SJCRH30 (cell line): ENCODE results near the gene MED19. TPM values are rescaled to one million over a fixed set of nuclear protein-coding genes. Genes with fewer than 3 reads are reported as not detected.
A peak's percentile ranks its signal among the peaks of the same experiment; 100 is the strongest.

ENCODE experiments used
- DNase-seq, 2 experiments: peaks; one replicate each; pipeline ENCODE4 v3.0.0-alpha.2; 2015 to 2020
- H3K27ac ChIP-seq: fragments of 250-450 bp; sonication (Bioruptor Pico); 2 replicates; pipeline ENCODE4 v1.5.1; 2020; ENCODE audit warnings: mild to moderate bottlenecking, moderate library complexity
- H3K27me3 ChIP-seq: fragments of 250-450 bp; sonication (Bioruptor Pico); 2 replicates; pipeline ENCODE4 v1.5.1; 2020; ENCODE audit warnings: mild to moderate bottlenecking, moderate library complexity
- H3K36me3 ChIP-seq: fragments of 250-450 bp; sonication (Bioruptor Pico); 2 replicates; pipeline ENCODE4 v1.5.1; 2020; ENCODE audit warnings: mild to moderate bottlenecking, moderate library complexity
- H3K4me1 ChIP-seq: fragments of 250-450 bp; sonication (Bioruptor Pico); 2 replicates; pipeline ENCODE4 v1.5.1; 2020; ENCODE audit warnings: mild to moderate bottlenecking, moderate library complexity
- H3K4me3 ChIP-seq: fragments of 250-450 bp; sonication (Bioruptor Pico); 2 replicates; pipeline ENCODE4 v1.5.1; 2020; ENCODE audit warnings: mild to moderate bottlenecking, moderate library complexity
- H3K9me3 ChIP-seq: fragments of 250-450 bp; sonication (Bioruptor Pico); replicated peaks from 2 replicates; pipeline ENCODE4 v1.5.1; 2020; ENCODE audit warnings: mild to moderate bottlenecking, moderate library complexity
- total RNA-seq: library from RNA; depleted of rRNA; stranded (reverse); fragments of >200 nt; shearing (Covaris generic); gene quantifications from 2 replicates; pipeline ENCODE4 v1.2.3, GENCODE V29; 2014

MED19 gene
- total RNA-seq, 1 experiment from 2014 or later = 28.6 TPM

DNA sequence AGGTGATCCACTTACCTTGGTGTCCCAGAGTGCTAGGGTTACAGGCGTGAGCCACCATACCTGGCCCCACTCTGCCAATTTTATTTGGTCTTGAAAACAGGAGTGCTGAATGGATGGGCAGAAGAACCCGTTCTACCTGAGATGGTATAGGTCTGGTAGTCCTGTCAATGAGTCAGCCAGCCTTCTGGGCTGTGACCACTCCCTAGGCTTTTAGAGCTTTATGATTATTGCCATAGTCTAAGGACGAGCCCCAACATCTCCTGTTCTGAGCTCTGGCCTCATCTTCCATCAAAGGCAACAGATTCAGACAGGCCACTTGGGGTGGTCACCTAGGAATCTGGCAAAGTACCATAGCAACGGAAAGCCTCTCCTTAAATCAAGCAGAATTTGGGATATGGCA lies 32.6 kb downstream of the MED19 start:
- Histone ChIP-seq H3K27ac (no peak overlapping the region), H3K4me3 (no peak overlapping the region), H3K9me3 (no peaks in the 10 kb centered on the region), H3K36me3 (peaks cover 51% of the 10 kb centered on the region), H3K27me3 (no peaks in the 10 kb centered on the region), H3K4me1 (no peaks in the 10 kb centered on the region)
- DNase-seq = no peak

- no peak overlapping the region for H3K27ac ChIP-seq
- H3K27me3 ChIP-seq = no peaks in the 10 kb centered on the region
- no peaks in the 10 kb centered on the region for H3K9me3 ChIP-seq
- no peak overlapping the region for H3K4me3 ChIP-seq
- H3K4me1 ChIP-seq = no peaks in the 10 kb centered on the region
- DNase-seq = no peak
- H3K36me3 ChIP-seq = peaks cover 47% of the 10 kb centered on the region
Observed at GRCh38 chr11:57675176-57675941, 36.7 kb downstream of the MED19 start.

DNA sequence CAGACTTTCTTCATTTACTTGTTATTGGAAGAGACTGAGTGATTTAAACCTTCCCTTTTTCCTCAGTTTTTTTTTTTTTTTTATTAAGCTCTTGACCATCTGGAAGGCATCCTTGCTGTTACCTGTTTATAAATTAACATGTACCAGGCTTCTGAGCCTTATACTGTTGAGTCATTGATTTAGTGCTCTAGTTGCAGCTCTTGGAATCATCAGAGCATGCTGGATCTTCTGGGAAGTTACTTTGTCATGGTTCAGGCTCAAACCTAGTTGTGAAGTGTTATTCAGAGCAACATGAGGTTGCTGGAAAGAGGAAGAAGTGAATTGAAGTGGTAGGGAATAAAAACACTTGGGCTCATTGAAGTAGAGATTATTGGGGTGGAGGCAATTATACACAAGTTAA lies 37.8 kb downstream of the MED19 start:
- H3K4me1 ChIP-seq = peaks cover 2% of the 10 kb centered on the region; the same call in 1 of the 2 replicates
- H3K36me3 ChIP-seq = peaks cover 44% of the 10 kb centered on the region
- no peaks in the 10 kb centered on the region for H3K27me3 ChIP-seq
- H3K9me3 ChIP-seq = no peaks in the 10 kb centered on the region
- DNase-seq = no peak
- no peak overlapping the region for H3K4me3 ChIP-seq
- H3K27ac ChIP-seq = no peak overlapping the region

- Histone ChIP-seq H3K9me3 (no peaks in the 10 kb centered on the region), H3K27ac (peak overlapping the region; percentile 99), H3K36me3 (peaks cover 14% of the 10 kb centered on the region), H3K4me1 (peaks cover 5% of the 10 kb centered on the region; the same call in 1 of the 2 replicates), H3K27me3 (no peaks in the 10 kb centered on the region), H3K4me3 (peak overlapping the region; percentile 80)
- no peak for DNase-seq
Observed at GRCh38 chr11:57668434-57668782, 43.6 kb downstream of the MED19 start.

GRCh38 chr11:57667736-57668433 lies 44.1 kb downstream of the MED19 start, which contains the start of gene ZDHHC5:
ZDHHC5 (plus strand) TSS chr11:57668114; CDS start chr11:57673091, 4,977 bp downstream.
- peak within 1 kb of the TSS; percentile 99 for H3K27ac ChIP-seq
- peak; percentile 98 to 99 for DNase-seq
- H3K27me3 ChIP-seq = no peaks in the 10 kb centered on the region
- H3K4me1 ChIP-seq = peaks cover 5% of the 10 kb centered on the region; the same call in 1 of the 2 replicates
- H3K36me3 ChIP-seq = peaks cover 9% of the 10 kb centered on the region
- peak within 1 kb of the TSS; percentile 80 for H3K4me3 ChIP-seq
- no peaks in the 10 kb centered on the region for H3K9me3 ChIP-seq

GRCh38 chr11:57667117-57667735 lies 44.8 kb downstream of the MED19 start:
- Histone ChIP-seq H3K27ac (peak overlapping the region; percentile 99), H3K27me3 (no peaks in the 10 kb centered on the region), H3K9me3 (no peaks in the 10 kb centered on the region), H3K4me1 (peaks cover 5% of the 10 kb centered on the region; the same call in 1 of the 2 replicates), H3K4me3 (peak overlapping the region; percentile 80), H3K36me3 (peaks cover 9% of the 10 kb centered on the region)
- peak; percentile 99 for DNase-seq

DNA sequence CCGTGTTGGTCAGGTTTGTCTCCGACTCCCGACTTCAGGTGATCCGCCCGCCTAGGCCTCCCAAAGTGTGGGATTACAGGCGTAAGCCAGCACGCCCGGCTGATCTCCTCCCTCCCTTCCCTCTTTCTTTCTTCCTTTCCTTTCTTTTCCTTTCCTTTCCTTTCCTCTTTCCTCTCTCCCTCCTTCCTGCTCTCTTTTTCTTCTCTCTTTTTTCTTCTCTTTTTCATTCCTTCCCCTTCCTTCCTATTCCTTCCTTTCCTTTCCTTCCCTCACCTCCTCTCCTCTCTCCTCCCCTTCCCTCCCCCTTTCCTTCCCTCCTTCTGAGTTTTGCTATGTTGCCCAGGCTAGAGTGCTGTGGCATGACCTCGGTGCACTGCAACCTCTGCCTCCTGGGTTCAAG lies 48.0 kb downstream of the MED19 start:
- Histone ChIP-seq H3K27me3 (no peaks in the 10 kb centered on the region), H3K36me3 (peaks cover 24% of the 10 kb centered on the region), H3K4me3 (no peak overlapping the region), H3K4me1 (peaks cover under 1% of the 10 kb centered on the region; the same call in 1 of the 2 replicates), H3K9me3 (no peaks in the 10 kb centered on the region), H3K27ac (no peak overlapping the region)
- DNase-seq = no peak

- H3K9me3 ChIP-seq = no peaks in the 10 kb centered on the region
- H3K4me3 ChIP-seq = no peak overlapping the region
- H3K27ac ChIP-seq = no peak overlapping the region
- H3K4me1 ChIP-seq = no peaks in the 10 kb centered on the region
- H3K27me3 ChIP-seq = no peaks in the 10 kb centered on the region
- H3K36me3 ChIP-seq = peaks cover 24% of the 10 kb centered on the region
- DNase-seq = peak in 1 of 2 experiments; percentile 38
Observed at GRCh38 chr11:57662893-57663292, 49.1 kb downstream of the MED19 start.

- no peaks in the 10 kb centered on the region for H3K9me3 ChIP-seq
- no peak for DNase-seq
- no peak overlapping the region for H3K4me3 ChIP-seq
- H3K27me3 ChIP-seq = no peaks in the 10 kb centered on the region
- H3K27ac ChIP-seq = no peak overlapping the region
- H3K4me1 ChIP-seq = no peaks in the 10 kb centered on the region
- peaks cover 24% of the 10 kb centered on the region for H3K36me3 ChIP-seq
Observed at GRCh38 chr11:57659669-57660068, 52.3 kb downstream of the MED19 start.

GRCh38 chr11:57658023-57658361 lies 54.0 kb downstream of the MED19 start:
- no peak for DNase-seq
- peak overlapping the region; percentile 9; the same call in 1 of the 2 replicates for H3K27ac ChIP-seq
- H3K36me3 ChIP-seq = peaks cover 24% of the 10 kb centered on the region
- peak overlapping the region; percentile 79 for H3K4me3 ChIP-seq
- H3K9me3 ChIP-seq = no peaks in the 10 kb centered on the region
- H3K27me3 ChIP-seq = no peaks in the 10 kb centered on the region
- no peaks in the 10 kb centered on the region for H3K4me1 ChIP-seq

GRCh38 chr11:57657194-57658022 lies 54.6 kb downstream of the MED19 start, which contains the start of gene CLP1:
CLP1 (plus strand) TSS chr11:57657762; CDS start chr11:57659477, 1,715 bp downstream.
- Histone ChIP-seq H3K9me3 (no peaks in the 10 kb centered on the region), H3K27me3 (no peaks in the 10 kb centered on the region), H3K4me3 (peak within 1 kb of the TSS; percentile 79), H3K36me3 (peaks cover 23% of the 10 kb centered on the region), H3K27ac (peak within 1 kb of the TSS; percentile 9; the same call in 1 of the 2 replicates), H3K4me1 (no peaks in the 10 kb centered on the region)
- peak; percentile 99 for DNase-seq

DNA sequence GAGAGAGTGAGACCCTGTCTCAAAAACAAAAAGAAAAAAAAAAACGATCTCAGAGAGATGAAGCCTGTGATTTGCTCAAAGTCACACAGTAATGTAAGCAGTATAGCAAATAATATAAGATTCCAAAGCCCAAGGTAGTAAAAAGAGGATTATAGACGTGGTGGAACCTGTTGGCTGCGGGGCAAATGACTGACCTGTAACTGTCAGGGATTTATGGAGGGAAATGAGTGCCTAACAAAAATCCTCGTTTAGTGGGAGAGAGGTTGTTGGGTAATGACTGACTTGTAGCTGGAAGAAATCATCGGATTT lies 55.2 kb downstream of the MED19 start:
- Histone ChIP-seq H3K4me3 (peak overlapping the region; percentile 79), H3K4me1 (no peaks in the 10 kb centered on the region)

More for the DNA sequence above, 55.2 kb downstream of the MED19 start:
- no peaks in the 10 kb centered on the region for H3K9me3 ChIP-seq
- peak overlapping the region; percentile 3; the same call in 1 of the 2 replicates for H3K27ac ChIP-seq
- DNase-seq = no peak
- H3K36me3 ChIP-seq = peaks cover 20% of the 10 kb centered on the region
- no peaks in the 10 kb centered on the region for H3K27me3 ChIP-seq
